ENCODE measurements around the gene YTHDF1. TPM values are rescaled to one million over a fixed set of nuclear protein-coding genes. Genes with fewer than 3 reads are reported as not detected.
"Not testable (repeated sequence)": the region's sequence is repeated elsewhere in the genome, so short reads cannot be mapped to it uniquely, and the experiment has no call there.

The YTHDF1 gene
- total RNA-seq, 1 experiment from 2014 or later = 35.1 TPM

DNA sequence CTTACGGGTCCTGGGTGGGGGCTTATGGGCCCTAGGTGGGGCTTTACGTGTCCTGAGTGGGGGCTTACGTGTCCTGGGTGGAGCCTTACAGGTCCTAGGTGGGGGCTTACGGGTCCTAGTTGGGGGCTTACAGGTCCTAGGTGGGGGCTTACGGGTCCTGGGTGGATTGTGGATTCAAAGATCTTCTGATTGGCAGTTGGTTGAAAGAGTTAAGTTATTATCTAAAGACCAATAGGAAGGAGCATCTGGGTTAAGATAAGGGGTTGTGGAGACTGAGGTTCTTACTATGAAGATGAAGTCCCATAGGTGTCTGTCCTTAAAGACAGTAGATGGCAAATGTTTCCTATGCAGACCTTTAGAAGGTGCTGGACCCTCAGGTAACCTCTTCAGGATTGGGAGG lies 11.3 kb upstream of the YTHDF1 start:
- DNase-seq (ENCODE audit: low read depth) = no peak

- peak; percentile 55 for DNase-seq (ENCODE audit: low read depth)
These were observed 10.4 kb upstream of the YTHDF1 start for GRCh38 chr20:63226042-63226943.

DNA sequence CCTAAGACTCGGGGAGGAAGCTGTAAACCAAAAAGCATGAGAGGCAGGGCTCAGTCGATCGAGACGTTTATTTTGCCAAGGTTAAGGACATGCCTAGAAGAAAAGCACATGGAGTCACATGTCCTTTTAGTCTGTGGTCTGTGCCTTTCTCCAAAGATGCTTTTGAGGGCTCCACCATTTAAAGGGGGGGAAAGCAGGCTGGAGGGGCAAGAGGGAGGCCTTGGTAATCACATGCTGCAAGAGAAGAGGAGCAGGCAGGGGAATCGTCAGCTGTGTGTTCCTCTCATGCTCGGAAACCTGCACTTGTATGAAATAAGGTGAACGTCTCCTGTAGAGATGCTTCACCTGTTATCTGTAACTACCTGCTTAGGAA lies 9.1 kb upstream of the YTHDF1 start:
- DNase-seq (ENCODE audit: low read depth) = no peak

DNA sequence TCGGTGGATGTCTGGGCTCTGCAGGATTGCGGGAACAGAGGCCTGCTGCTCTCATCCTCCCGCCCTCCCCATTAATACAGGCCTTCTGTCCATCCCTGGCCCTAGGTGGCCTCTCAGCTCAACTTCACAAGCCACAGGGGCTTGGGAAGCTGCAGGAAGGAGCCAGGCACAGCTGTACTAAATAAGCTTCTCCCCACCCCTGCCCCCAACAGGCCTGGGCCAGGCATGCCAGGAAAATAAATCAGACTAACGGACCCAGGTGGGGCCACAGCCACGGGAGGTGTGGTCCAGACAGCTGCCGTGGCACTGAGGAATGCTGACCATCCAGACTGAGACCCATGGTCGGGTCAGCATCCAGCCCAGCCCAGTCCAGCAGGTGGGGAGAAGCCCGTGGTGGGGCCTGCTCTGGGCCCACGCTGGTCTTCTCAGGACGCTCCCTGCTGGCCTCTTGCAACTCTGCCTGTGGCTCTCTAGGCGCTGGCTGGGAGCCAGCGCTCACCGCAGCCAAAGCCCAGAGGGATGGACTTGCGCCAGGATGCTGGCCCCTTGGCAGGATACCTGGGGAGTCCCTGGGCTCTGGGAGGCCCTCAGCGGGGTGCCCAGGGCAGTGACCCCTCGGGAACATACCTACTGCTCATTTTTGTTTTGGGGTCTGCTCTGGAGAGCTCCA lies 8.6 kb upstream of the YTHDF1 start:
- peak; percentile 63 for DNase-seq (ENCODE audit: low read depth)

- no peak for DNase-seq (ENCODE audit: low read depth)
These were observed 7.9 kb upstream of the YTHDF1 start for GRCh38 chr20:63223826-63224207.

DNA sequence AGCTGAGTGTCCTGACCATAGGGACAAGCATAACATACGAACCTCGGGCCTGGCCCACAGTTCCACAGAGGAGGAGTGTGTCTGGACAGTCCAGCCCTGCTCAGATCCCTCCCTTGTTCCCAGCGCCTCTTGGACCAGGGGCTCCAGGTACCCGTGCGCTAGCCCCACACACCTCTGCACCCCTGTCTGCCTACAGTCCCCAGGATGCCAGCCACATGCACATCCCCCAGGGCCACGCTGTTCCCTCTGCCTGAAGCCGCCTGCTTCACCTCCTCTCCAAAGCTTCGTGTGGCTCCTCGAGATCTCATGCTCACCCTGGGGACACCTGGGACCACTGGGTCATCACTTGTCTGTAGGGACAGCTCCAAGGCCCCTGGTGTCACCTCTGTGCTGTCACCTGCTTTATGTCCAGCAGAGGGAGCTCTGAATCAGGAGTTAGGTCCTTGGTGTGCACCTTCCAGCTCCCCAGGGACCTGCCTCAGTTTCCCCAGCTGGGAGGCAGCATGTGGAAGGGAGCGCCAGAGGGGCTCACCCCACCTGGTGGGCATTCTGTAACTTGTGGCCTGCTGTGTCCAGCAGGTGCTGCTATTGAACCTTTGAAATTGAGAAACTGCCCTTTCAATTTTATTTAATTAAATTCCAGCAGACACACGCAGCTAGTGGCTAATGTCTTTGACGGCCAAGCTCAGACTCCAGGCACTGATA lies 7.3 kb upstream of the YTHDF1 start:
- no peak for DNase-seq (ENCODE audit: low read depth)

DNA sequence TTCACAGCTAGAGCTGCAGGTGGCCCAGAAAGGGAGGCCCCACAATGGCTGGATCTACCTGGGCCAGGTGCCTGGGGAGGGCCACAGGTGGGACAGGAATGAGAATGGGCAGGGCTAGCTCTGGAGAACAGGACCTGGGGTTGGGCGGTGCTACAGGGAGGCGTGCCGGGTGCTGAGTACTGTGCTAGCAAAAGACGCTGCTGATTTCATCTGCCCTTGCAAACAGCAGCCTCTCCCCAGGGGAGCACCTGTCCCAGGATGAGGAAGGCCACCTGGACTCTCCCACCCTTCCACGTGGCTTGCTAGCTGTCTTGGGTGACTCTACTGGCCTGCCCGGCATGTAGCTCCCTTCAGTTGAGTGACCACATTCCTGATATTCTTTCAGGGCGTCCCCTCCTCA lies 6.6 kb upstream of the YTHDF1 start:
- no peak for DNase-seq (ENCODE audit: low read depth)

DNA sequence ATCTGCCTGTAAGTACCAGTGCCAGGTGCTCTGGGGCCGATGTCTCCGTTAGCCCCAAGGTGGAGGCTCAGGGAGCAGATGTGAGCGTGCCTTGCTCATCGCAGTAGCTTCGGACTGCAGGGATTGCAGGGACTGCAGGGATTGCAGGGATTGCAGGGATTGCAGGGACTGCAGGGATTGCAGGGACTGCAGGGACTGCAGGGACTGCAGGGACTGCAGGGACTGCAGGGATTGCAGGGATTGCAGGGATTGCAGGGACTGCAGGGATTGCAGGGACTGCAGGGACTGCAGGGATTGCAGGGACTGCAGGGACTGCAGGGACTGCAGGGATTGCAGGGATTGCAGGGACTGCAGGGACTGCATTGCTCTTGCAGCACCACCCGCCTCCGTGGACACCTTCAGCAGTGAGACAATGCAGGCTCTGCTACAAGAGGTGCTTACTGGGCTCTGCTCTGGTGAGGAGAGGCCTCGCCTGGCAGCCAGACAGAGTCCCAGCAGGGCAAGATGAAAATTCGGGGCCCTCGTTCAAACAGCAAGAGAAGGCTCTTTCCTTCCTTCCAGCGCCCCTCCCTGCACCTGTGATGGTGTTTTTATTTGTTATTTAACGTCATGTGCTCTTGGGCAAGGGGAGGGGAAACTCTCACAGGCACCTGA lies 5.6 kb upstream of the YTHDF1 start:
- not testable (repeated sequence) for DNase-seq (ENCODE audit: low read depth)

- DNase-seq (ENCODE audit: low read depth) = no peak
These were observed 4.9 kb upstream of the YTHDF1 start for GRCh38 chr20:63220696-63221399.

- no peak for DNase-seq (ENCODE audit: low read depth)
These were observed 4.1 kb upstream of the YTHDF1 start for GRCh38 chr20:63219866-63220521.

GRCh38 chr20:63219447-63219821 lies 3.5 kb upstream of the YTHDF1 start:
- DNase-seq (ENCODE audit: low read depth) = no peak

- DNase-seq (ENCODE audit: low read depth) = no peak
These were observed 2.9 kb upstream of the YTHDF1 start for GRCh38 chr20:63218701-63219446.

DNA sequence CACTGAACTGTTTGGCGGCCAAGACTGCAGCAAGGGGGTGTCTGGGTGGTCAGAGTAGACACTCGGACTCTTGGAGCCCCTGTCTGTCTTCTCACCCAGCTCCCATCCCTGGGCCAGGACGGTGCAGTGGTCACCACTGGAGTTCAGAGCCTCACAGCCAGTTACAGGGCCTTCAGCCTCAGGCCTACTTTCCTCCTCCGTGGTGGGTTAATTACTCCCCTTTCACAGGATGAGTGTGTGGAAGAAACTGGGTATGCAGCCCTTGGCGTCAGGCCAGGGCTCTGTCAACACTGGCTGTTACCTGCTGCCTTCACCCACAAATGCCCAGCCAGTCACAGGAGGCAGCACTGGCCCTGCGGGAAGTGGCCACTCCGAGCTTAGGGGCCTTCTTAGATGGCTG lies 1.8 kb upstream of the YTHDF1 start:
- DNase-seq (ENCODE audit: low read depth) = no peak

GRCh38 chr20:63216849-63217471 lies 1.0 kb upstream of the YTHDF1 start:
- no peak for DNase-seq (ENCODE audit: low read depth)

- DNase-seq (ENCODE audit: low read depth) = peak; percentile 45
These were observed 560 bp downstream of the YTHDF1 start for GRCh38 chr20:63215101-63216040.

DNA sequence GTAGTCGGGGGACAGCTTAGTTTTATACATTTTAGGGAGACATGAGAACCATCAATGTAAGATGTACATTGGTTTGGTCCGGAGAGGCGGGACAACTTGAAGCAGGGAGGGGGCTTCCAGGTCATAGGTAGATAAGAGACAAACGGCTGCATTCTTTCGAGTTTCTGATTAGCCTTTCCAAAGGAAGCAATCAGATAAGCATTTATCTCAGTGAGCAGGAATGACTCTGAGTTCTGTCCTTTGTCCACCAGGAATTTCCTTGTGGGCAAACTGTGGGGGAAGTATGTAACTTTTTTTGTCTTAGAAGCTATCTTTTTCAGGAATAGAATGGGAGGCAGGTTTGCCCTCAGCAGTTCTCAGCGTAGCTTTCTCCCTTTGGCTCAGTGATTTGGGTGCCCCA lies 1.4 kb downstream of the YTHDF1 start:
- no peak for DNase-seq (ENCODE audit: low read depth)

DNA sequence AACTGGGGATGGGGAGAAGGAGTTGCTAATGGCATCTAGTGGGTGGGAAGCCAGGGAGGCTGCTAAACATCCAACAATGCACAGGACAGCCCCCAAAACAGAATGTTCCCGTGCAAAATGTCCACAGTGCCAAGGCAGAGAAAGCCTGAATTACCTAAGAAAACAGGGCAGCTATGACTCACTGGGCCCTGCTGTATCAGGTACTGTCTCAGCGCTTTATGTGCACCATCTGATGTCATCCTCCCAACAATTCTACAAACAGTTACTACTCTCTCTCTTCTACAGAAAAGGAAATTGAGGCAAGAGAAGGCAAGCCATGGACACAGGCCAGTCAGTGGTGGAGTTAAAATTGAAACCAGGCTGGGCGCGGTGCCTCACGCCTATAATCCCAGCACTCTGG lies 3.1 kb downstream of the YTHDF1 start:
- no peak for DNase-seq (ENCODE audit: low read depth)

DNA sequence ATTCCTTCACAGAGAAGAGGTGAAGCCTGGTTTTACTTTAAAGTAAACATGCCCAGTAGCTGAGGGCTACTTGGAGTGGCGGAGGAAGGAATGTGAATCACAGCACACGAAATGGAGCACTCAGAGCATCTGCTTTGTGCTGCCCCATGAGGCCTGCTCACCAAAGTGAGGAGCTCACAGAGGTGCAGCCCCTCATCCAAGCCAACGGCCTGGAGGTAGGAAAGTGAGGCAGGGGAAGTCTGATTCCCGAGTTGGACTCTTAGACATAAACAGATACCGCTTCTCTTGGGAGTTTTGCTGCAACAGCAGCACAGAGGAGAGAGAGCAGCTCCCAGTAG lies 3.6 kb downstream of the YTHDF1 start:
- no peak for DNase-seq (ENCODE audit: low read depth)
